Panc1 (cell line): ENCODE measurements around the gene COX17. TPM values are rescaled to one million over a fixed set of nuclear protein-coding genes. Genes with fewer than 3 reads are reported as not detected.

ENCODE experiments used
- ATAC-seq: fragments of 200-7000 bp; cut with Tn5 transposase; 2 replicates; pipeline ENCODE4 v1.9.1; 2020; ENCODE audit warnings: mild to moderate bottlenecking, moderate library complexity
- BruUV-seq: library from RNA; stranded (reverse); fragments of 400-500 nt; replicated peaks from 2 replicates; lab custom pipeline; 2021; lab: Mats Ljungman, UMichigan
- CTCF ChIA-PET: fragments of 300-600 bp; sonication (Branson Sonifier 250); formaldehyde crosslinking; loops from one replicate; lab custom pipeline; 2022; ENCODE audit warnings: antibody characterized with exemption; lab: Charles Lee
- POLR2A ChIA-PET: fragments of 300-600 bp; sonication (Branson Sonifier 250); formaldehyde crosslinking; loops from one replicate; lab custom pipeline; 2022; ENCODE audit warnings: antibody characterized with exemption; lab: Charles Lee
- DNase-seq: peaks from one replicate; pipeline ENCODE4 v3.0.0-alpha.2; 2010; ENCODE audit warnings: low read depth, low spot score
- H3K27ac ChIP-seq: 2 replicates; pipeline ENCODE4 v1.5.1; 2011; ENCODE audit warnings: mild to moderate bottlenecking, low read length, inconsistent platforms
- H3K27me3 ChIP-seq: fragments of 200-500 bp; sonication (Bioruptor generic); 2 replicates; pipeline ENCODE4 v1.6.0; 2014; ENCODE audit warnings: low read length, inconsistent platforms; ENCODE audit not compliant: control insufficient read depth, insufficient read depth
- H3K36me3 ChIP-seq: fragments of 200-500 bp; sonication (Bioruptor generic); 2 replicates; pipeline ENCODE4 v1.5.1; 2014; ENCODE audit warnings: inconsistent platforms, mild to moderate bottlenecking, low read length, moderate library complexity; ENCODE audit not compliant: control insufficient read depth, insufficient read depth
- H3K4me1 ChIP-seq: 2 replicates; pipeline ENCODE4 v1.5.1; 2011; ENCODE audit warnings: inconsistent platforms, mild to moderate bottlenecking, low read length, moderate library complexity; ENCODE audit not compliant: control insufficient read depth, insufficient read depth
- H3K4me3 ChIP-seq, 2 experiments: 2 replicates each; pipeline ENCODE4 v1.5.1; 2011 to 2012; ENCODE audit warnings: low read depth in 2 of 2, low read length in 2 of 2, mild to moderate bottlenecking in 2 of 2, inconsistent platforms in 1 of 2, moderate library complexity in 1 of 2
- H3K9me3 ChIP-seq: fragments of 200-500 bp; sonication (Bioruptor generic); 2 replicates; pipeline ENCODE4 v1.5.1; 2014; ENCODE audit warnings: low read depth, mild to moderate bottlenecking, inconsistent platforms, low read length, moderate library complexity; ENCODE audit not compliant: control insufficient read depth, insufficient read depth
- POLR2AphosphoS5 ChIP-seq: IDR thresholded peaks from 2 replicates; pipeline ENCODE4 v1.6.1; 2012; ENCODE audit warnings: mild to moderate bottlenecking, low read depth, low read length, moderate library complexity
- SIN3A ChIP-seq: IDR thresholded peaks from 2 replicates; pipeline ENCODE4 v1.6.1; 2012; ENCODE audit warnings: low read depth, mild to moderate bottlenecking, low read length, moderate library complexity, borderline replicate concordance; ENCODE audit not compliant: insufficient read depth
- TCF7L2 ChIP-seq: IDR thresholded peaks from 2 replicates; pipeline ENCODE4 v1.6.1; 2011; ENCODE audit warnings: mild to moderate bottlenecking, low read depth, low read length, inconsistent platforms
- in situ Hi-C: cut with HindIII; loops from 2 replicates; pipeline ENCODE4 v1.10.0; 2016; ENCODE audit warnings: low sequenced_read_pairs, low pct_unique_long_range_greater_than_20kb
- intact Hi-C: fragments of 100-400 bp; cut with micrococcal nuclease; formaldehyde crosslinking; loops from one replicate; pipeline ENCODE4 v1.10.0; 2022; ENCODE audit not compliant: unreplicated experiment
- total RNA-seq: library from RNA; stranded (reverse); gene quantifications from one replicate; pipeline ENCODE4 v1.2.1, GENCODE V29; 2021; ENCODE audit not compliant: unreplicated experiment
- TF ChIP-seq, protein P1 (sequence below), 2 experiments: IDR thresholded peaks; 2 replicates each; pipeline ENCODE4 v1.6.1; 2011 to 2012; ENCODE audit warnings: low read depth in 2 of 2, control low read depth in 1 of 2, low read length in 1 of 2, mild to moderate bottlenecking in 1 of 2, moderate library complexity in 1 of 2; ENCODE audit not compliant: insufficient read depth in 1 of 2
- TF ChIP-seq, protein P2 (sequence below): fragments of 450-650 bp; IDR thresholded peaks from 2 replicates; pipeline ENCODE4 v1.5.1; 2017; ENCODE audit warnings: mild to moderate bottlenecking

The COX17 gene
- total RNA-seq, 1 experiment from 2014 or later: 81.6 TPM

DNA sequence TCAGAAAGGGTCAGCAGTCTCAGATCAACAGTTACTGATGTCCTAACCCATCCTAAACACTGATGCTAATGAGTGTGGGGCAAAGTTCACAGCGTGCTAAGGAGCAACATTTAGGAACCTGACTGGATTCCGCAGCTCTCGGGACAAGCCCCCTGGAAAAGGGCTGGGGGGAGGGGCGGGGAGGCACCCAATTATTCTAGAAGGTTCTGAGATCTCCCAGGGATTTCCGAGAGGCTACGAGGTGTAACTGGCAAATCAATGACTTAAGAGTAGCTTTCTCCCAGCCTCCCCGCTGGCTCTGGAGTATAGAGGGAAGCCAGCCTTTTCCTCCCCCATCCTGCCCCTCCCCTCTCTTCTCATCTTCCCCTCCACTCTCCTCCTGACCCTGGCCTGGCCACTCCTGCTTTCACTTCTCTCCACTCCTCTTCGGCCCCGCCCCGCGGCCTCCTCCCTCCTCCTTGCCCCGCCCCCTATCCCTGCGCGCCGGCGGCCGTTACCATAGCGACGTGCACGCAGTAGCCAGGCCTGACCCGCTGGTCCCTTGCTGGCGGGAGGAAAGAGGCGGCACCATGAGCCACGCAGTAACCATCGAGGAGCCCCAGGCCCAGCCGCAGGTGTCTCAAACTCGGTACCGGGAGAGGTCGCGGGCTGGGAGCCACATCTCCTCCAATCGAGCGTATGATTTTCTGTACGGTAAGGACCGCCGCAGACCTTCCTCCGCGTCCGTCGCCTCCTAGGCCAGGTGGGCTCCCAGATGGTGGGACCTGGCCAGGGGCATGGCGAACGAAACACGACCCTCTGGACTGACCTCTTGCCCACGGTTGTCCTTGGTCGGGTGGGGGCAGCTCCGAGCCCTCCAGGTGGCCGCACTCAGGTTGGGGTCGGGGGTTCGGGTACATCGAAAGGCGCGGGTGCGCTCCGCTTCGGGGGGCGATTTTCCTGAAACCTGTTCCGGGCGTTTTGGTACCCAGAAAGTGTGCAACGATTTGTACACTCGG is 25.6 kb upstream of the COX17 start, which contains the start of gene CFAP91:
Gene CFAP91, plus strand, starts transcription at position 493 of the 998 bp plus-strand sequence. Its CDS starts 77 bp downstream, at position 570.
- CTCF ChIA-PET: interaction anchor here (0.6 kb wide), 1 partner anchor 10 kb away, joined by 3 read pairs; no protein-coding TSS in a partner anchor
- H3K4me1 ChIP-seq: peaks cover 5% of the 10 kb centered on the region; the same call in 1 of the 2 replicates
- 0 out of 2 replicates have a peak, but pooled peaks cover 3% of the 10 kb centered on the region for H3K27me3 ChIP-seq
- POLR2A ChIA-PET: no interaction called here
- ATAC-seq: peak; percentile 99
- peak within 1 kb of the TSS; percentile 84 for H3K27ac ChIP-seq
- DNase-seq: peak; percentile 28
- in situ Hi-C loops: no loop called here
- peak within 1 kb of the TSS; percentile 62 to 64 for H3K4me3 ChIP-seq
- H3K36me3 ChIP-seq: no peaks in the 10 kb centered on the region
- H3K9me3 ChIP-seq: no peaks in the 10 kb centered on the region
- BruUV-seq: no TSS peak
- TF ChIP-seq, protein P1, sequence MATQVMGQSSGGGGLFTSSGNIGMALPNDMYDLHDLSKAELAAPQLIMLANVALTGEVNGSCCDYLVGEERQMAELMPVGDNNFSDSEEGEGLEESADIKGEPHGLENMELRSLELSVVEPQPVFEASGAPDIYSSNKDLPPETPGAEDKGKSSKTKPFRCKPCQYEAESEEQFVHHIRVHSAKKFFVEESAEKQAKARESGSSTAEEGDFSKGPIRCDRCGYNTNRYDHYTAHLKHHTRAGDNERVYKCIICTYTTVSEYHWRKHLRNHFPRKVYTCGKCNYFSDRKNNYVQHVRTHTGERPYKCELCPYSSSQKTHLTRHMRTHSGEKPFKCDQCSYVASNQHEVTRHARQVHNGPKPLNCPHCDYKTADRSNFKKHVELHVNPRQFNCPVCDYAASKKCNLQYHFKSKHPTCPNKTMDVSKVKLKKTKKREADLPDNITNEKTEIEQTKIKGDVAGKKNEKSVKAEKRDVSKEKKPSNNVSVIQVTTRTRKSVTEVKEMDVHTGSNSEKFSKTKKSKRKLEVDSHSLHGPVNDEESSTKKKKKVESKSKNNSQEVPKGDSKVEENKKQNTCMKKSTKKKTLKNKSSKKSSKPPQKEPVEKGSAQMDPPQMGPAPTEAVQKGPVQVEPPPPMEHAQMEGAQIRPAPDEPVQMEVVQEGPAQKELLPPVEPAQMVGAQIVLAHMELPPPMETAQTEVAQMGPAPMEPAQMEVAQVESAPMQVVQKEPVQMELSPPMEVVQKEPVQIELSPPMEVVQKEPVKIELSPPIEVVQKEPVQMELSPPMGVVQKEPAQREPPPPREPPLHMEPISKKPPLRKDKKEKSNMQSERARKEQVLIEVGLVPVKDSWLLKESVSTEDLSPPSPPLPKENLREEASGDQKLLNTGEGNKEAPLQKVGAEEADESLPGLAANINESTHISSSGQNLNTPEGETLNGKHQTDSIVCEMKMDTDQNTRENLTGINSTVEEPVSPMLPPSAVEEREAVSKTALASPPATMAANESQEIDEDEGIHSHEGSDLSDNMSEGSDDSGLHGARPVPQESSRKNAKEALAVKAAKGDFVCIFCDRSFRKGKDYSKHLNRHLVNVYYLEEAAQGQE (IDR thresholded peaks at IDR 0.05; ENCODE audit: insufficient read depth in 1 of 2, low read depth in 2 of 2, low read length in 1 of 2): no peak
- TF ChIP-seq TCF7L2 (no peak), SIN3A (no peak), POLR2AphosphoS5 (no peak)
- TF ChIP-seq, protein P2, sequence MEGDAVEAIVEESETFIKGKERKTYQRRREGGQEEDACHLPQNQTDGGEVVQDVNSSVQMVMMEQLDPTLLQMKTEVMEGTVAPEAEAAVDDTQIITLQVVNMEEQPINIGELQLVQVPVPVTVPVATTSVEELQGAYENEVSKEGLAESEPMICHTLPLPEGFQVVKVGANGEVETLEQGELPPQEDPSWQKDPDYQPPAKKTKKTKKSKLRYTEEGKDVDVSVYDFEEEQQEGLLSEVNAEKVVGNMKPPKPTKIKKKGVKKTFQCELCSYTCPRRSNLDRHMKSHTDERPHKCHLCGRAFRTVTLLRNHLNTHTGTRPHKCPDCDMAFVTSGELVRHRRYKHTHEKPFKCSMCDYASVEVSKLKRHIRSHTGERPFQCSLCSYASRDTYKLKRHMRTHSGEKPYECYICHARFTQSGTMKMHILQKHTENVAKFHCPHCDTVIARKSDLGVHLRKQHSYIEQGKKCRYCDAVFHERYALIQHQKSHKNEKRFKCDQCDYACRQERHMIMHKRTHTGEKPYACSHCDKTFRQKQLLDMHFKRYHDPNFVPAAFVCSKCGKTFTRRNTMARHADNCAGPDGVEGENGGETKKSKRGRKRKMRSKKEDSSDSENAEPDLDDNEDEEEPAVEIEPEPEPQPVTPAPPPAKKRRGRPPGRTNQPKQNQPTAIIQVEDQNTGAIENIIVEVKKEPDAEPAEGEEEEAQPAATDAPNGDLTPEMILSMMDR: no peak
- intact Hi-C loops: no loop called here

DNA sequence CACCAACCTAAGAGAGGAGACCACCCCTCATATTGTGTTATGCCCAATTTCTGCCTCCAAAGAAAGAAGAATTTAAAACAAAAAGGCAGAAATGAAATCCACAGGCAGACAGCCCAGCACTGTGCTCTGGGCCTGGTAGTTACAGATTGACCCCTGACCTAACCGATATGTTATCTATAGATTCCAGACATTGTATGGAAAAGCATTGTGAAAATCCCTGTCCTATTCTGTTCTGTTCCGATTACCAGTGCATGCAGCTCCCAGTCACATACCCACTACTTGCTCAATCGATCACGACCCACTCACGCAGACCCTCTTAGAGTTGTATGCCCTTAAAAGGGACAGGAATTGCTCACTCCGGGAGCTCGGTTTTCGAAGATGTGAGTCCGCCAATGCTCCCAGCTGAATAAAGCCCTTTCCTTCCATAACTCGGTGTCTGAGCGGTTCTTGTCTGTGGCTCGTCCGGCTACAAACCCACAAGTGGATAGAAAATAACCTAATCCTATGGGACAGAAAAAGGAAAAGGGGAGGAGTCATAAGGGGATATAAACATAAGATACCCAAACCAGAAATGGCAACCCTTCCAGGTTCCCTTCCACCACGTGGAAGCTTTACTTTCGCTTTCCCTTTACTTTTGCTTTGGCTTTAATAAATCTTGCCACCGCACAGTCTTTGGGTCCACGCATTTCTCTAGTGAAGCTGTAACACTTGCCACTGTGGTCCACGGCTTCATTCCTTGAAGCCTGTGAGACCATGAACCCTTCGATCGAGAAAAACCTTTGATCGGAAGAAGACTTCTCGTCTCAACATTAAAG is 23.9 kb upstream of the COX17 start:
- Histone ChIP-seq H3K36me3 (no peaks in the 10 kb centered on the region), H3K9me3 (no peaks in the 10 kb centered on the region), H3K27ac (no peak overlapping the region), H3K4me3 (no peak overlapping the region), H3K4me1 (peaks cover 5% of the 10 kb centered on the region; the same call in 1 of the 2 replicates), H3K27me3 (0 out of 2 replicates have a peak, but pooled peaks cover 3% of the 10 kb centered on the region)
- DNase-seq (no peak), ATAC-seq (no peak)
- ChIA-PET CTCF (no interaction called here), POLR2A (no interaction called here)
- TF ChIP-seq POLR2AphosphoS5 (no peak), TCF7L2 (no peak), SIN3A (no peak)
- TF ChIP-seq, protein P2: no peak
- TF ChIP-seq, protein P1 (IDR thresholded peaks at IDR 0.05; ENCODE audit: insufficient read depth in 1 of 2, low read depth in 2 of 2, low read length in 1 of 2): no peak
- intact Hi-C loops: no loop called here
- in situ Hi-C loops: no loop called here
- no TSS peak for BruUV-seq
